ENCODE measurements around the gene LRBA. TPM values are rescaled to one million over a fixed set of nuclear protein-coding genes. Genes with fewer than 3 reads are reported as not detected.

LRBA gene
- total RNA-seq, 1 experiment from 2014 or later, result 55.3 TPM

GRCh38 chr4:150827226-150827625 lies 187.9 kb downstream of the LRBA start:
- Histone ChIP-seq H2AFZ (ENCODE audit: low read length) (no peak overlapping the region), H3K18ac (ENCODE audit: insufficient read length, low read depth, low read length) (no peak overlapping the region), H4K20me1 (ENCODE audit: control insufficient read depth, insufficient read depth, insufficient read length) (no peaks in the 10 kb centered on the region), H4K8ac (replicated peaks; ENCODE audit: insufficient read length, low read depth, low read length) (no peak overlapping the region), H3K9me3 (ENCODE audit: control insufficient read depth, low read depth, low read length) (no peaks in the 10 kb centered on the region), H3K27ac (ENCODE audit: insufficient read length, low read depth, low read length) (no peak overlapping the region), H3K79me2 (ENCODE audit: insufficient read depth, low read length) (no peaks in the 10 kb centered on the region), H3K27me3 (ENCODE audit: insufficient read depth, low read length) (no peaks in the 10 kb centered on the region), H2AK5ac (ENCODE audit: insufficient read length, low read length) (no peak overlapping the region), H3K14ac (ENCODE audit: insufficient read depth, low read length) (no peak overlapping the region), H3K23me2 (ENCODE audit: insufficient read length, low read depth, low read length, poor library complexity, severe bottlenecking) (no peaks in the 10 kb centered on the region), H3K4me2 (ENCODE audit: insufficient read depth, insufficient read length, low read length) (no peak overlapping the region), H3K4me1 (ENCODE audit: insufficient read depth, low read length) (no peaks in the 10 kb centered on the region), H2BK12ac (ENCODE audit: insufficient read length, low read depth, low read length) (no peak overlapping the region), H4K5ac (ENCODE audit: insufficient read length, low read depth, low read length) (no peak overlapping the region), H2BK5ac (ENCODE audit: insufficient read length, low read length) (no peak overlapping the region), H3K23ac (ENCODE audit: insufficient read length, low read depth, low read length) (no peak overlapping the region), H3T11ph (ENCODE audit: low read length) (no peak overlapping the region), H3K9ac (ENCODE audit: extremely low read depth, insufficient read length, low read length) (no peak overlapping the region), H3K4ac (ENCODE audit: low read depth, low read length) (no peak overlapping the region), H2BK15ac (ENCODE audit: low read depth, low read length) (no peak overlapping the region), H2BK120ac (ENCODE audit: low read depth, low read length, poor library complexity, severe bottlenecking) (no peak overlapping the region), H2BK20ac (ENCODE audit: low read depth, low read length, poor library complexity, severe bottlenecking) (no peak overlapping the region), H4K91ac (ENCODE audit: insufficient read length, low read depth, low read length) (no peak overlapping the region), H3K56ac (ENCODE audit: insufficient read length, low read depth, low read length) (no peak overlapping the region), H3K79me1 (ENCODE audit: insufficient read depth, low read depth, low read length, poor library complexity, severe bottlenecking) (no peaks in the 10 kb centered on the region)
- no peaks in the 10 kb centered on the region for H3K4me1 Mint-ChIP-seq
- peaks cover 25 to 38% (median 30%) of the 10 kb centered on the region in 3 experiments; a peak in 6 of 7 replicates for H3K36me3 Mint-ChIP-seq (ENCODE audit: insufficient read depth in 1 of 3, low read depth in 3 of 3)
- H3K4me3 Mint-ChIP-seq, result no peak overlapping the region
- H3K27ac Mint-ChIP-seq, result no peak overlapping the region
- no peaks in the 10 kb centered on the region for H3K27me3 Mint-ChIP-seq (ENCODE audit: low read depth)
- no peaks in the 10 kb centered on the region for H3K9me3 Mint-ChIP-seq
- no peak for TF ChIP-seq CTCF (conservative IDR thresholded peaks at IDR 0.05)
- no peak for DNase-seq
- no CpG with 5 or more reads among the region's 1 CpG for WGBS (ENCODE audit: extremely low coverage, insufficient read length, low lambda C conversion rate)
